HEK293T (cell line): ENCODE data around the gene FBXO40.

Source experiments
- CTCF ChIA-PET: fragments of 350-600 bp; formaldehyde crosslinking; extraction: SDS; loops from one replicate; lab custom pipeline; 2021; ENCODE audit warnings: antibody characterized with exemption, inconsistent platforms; lab: Yijun Ruan, JAX
- POLR2A ChIA-PET: fragments of 350-600 bp; formaldehyde crosslinking; extraction: SDS; loops from one replicate; lab custom pipeline; 2020; ENCODE audit warnings: antibody characterized with exemption, inconsistent platforms; lab: Yijun Ruan, JAX
- DNase-seq: peaks from one replicate; pipeline ENCODE4 v3.0.0; 2012; ENCODE audit warnings: mixed read lengths; ENCODE audit errors: extremely low spot score
- ARNT ChIP-seq: fragments of 450-650 bp; IDR thresholded peaks from 2 replicates; pipeline ENCODE4 v1.6.1; 2017; ENCODE audit warnings: mild to moderate bottlenecking
- BHLHE40 ChIP-seq: fragments of 450-650 bp; IDR thresholded peaks from 2 replicates; pipeline ENCODE4 v1.6.1; 2016; ENCODE audit warnings: mild to moderate bottlenecking, moderate library complexity, borderline replicate concordance
- CTBP1 ChIP-seq: fragments of 450-650 bp; IDR thresholded peaks from 2 replicates; pipeline ENCODE4 v1.6.1; 2016; ENCODE audit warnings: borderline replicate concordance
- ELF4 ChIP-seq: fragments of 450-650 bp; IDR thresholded peaks from 2 replicates; pipeline ENCODE4 v1.6.1; 2017; ENCODE audit warnings: antibody characterized with exemption
- FOXA1 ChIP-seq: fragments of 450-650 bp; IDR thresholded peaks from 2 replicates; pipeline ENCODE4 v1.6.1; 2016; ENCODE audit warnings: mild to moderate bottlenecking
- FOXK2 ChIP-seq: fragments of 450-650 bp; IDR thresholded peaks from 2 replicates; pipeline ENCODE4 v1.6.1; 2016; ENCODE audit warnings: mild to moderate bottlenecking
- FOXM1 ChIP-seq: fragments of 450-650 bp; IDR thresholded peaks from 2 replicates; pipeline ENCODE4 v1.6.1; 2017; ENCODE audit warnings: mild to moderate bottlenecking, borderline replicate concordance
- HDGF ChIP-seq: fragments of 450-650 bp; IDR thresholded peaks from 2 replicates; pipeline ENCODE4 v1.6.1; 2017; ENCODE audit warnings: antibody characterized with exemption, borderline replicate concordance
- L3MBTL2 ChIP-seq: fragments of 450-650 bp; conservative IDR thresholded peaks from 2 replicates; pipeline ENCODE4 v1.6.1; 2016; ENCODE audit warnings: mild to moderate bottlenecking
- LEF1 ChIP-seq: fragments of 450-650 bp; IDR thresholded peaks from 2 replicates; pipeline ENCODE4 v1.6.1; 2017; ENCODE audit warnings: mild to moderate bottlenecking, borderline replicate concordance
- NFRKB ChIP-seq: fragments of 450-650 bp; IDR thresholded peaks from 2 replicates; pipeline ENCODE4 v1.6.1; 2016; ENCODE audit warnings: mild to moderate bottlenecking, moderate library complexity
- PKNOX1 ChIP-seq: fragments of 450-650 bp; IDR thresholded peaks from 2 replicates; pipeline ENCODE4 v1.6.1; 2016
- SP1 ChIP-seq: fragments of 450-650 bp; IDR thresholded peaks from 2 replicates; pipeline ENCODE4 v1.6.1; 2017
- SUZ12 ChIP-seq: fragments of 450-650 bp; IDR thresholded peaks from 2 replicates; pipeline ENCODE4 v1.6.1; 2016; ENCODE audit warnings: mild to moderate bottlenecking
- TARDBP ChIP-seq: fragments of 450-650 bp; IDR thresholded peaks from 2 replicates; pipeline ENCODE4 v1.6.1; 2016
- ZNF384 ChIP-seq: fragments of 450-650 bp; IDR thresholded peaks from 2 replicates; pipeline ENCODE4 v1.6.1; 2016

FBXO40 gene

GRCh38 chr3:121604759-121605158, 11.6 kb downstream of the FBXO40 start:
- TF ChIP-seq ELF4 (no peak), FOXA1 (no peak), ARNT (no peak), HDGF (no peak)
- CTCF ChIA-PET: no interaction called here
- DNase-seq: no peak
- POLR2A ChIA-PET: no interaction called here

- no peak for DNase-seq
- TF ChIP-seq ELF4: no peak
- no peak for TF ChIP-seq HDGF
- TF ChIP-seq BHLHE40: no peak
- no peak for TF ChIP-seq PKNOX1
- no peak for TF ChIP-seq SP1
- TF ChIP-seq FOXM1: no peak
- TF ChIP-seq TARDBP: no peak
- TF ChIP-seq SUZ12: no peak
- POLR2A ChIA-PET: no interaction called here
- CTCF ChIA-PET: no interaction called here
These were observed 12.9 kb downstream of the FBXO40 start for GRCh38 chr3:121606106-121606505.

- DNase-seq: no peak
- TF ChIP-seq PKNOX1 (no peak), FOXA1 (no peak), ARNT (no peak), CTBP1 (no peak), ZNF384 (no peak), TARDBP (no peak), NFRKB (no peak), FOXM1 (no peak), LEF1 (no peak), BHLHE40 (no peak), L3MBTL2 (no peak), SUZ12 (no peak), FOXK2 (no peak), HDGF (no peak), ELF4 (no peak), SP1 (no peak)
- POLR2A ChIA-PET: no interaction called here
- CTCF ChIA-PET: no interaction called here
These were observed 26.5 kb downstream of the FBXO40 start for GRCh38 chr3:121619691-121620090.

- DNase-seq: no peak
- ChIA-PET POLR2A (no interaction called here), CTCF (no interaction called here)
- TF ChIP-seq ZNF384: no peak
- no peak for TF ChIP-seq CTBP1
- TF ChIP-seq SP1: no peak
- TF ChIP-seq HDGF: no peak
- TF ChIP-seq FOXM1: no peak
- no peak for TF ChIP-seq ARNT
- TF ChIP-seq LEF1: no peak
- TF ChIP-seq SUZ12: no peak
- TF ChIP-seq FOXA1: no peak
- no peak for TF ChIP-seq FOXK2
- no peak for TF ChIP-seq NFRKB
These were observed 28.3 kb downstream of the FBXO40 start for GRCh38 chr3:121621491-121621890.

- no peak for TF ChIP-seq NFRKB
- no peak for TF ChIP-seq CTBP1
- no peak for TF ChIP-seq L3MBTL2
- no peak for TF ChIP-seq SP1
- no peak for TF ChIP-seq ARNT
- TF ChIP-seq SUZ12: no peak
- TF ChIP-seq BHLHE40: no peak
- no peak for TF ChIP-seq TARDBP
- no peak for TF ChIP-seq ZNF384
- no peak for TF ChIP-seq FOXM1
- TF ChIP-seq FOXK2: no peak
- TF ChIP-seq HDGF: no peak
- TF ChIP-seq FOXA1: no peak
- no peak for DNase-seq
- ChIA-PET POLR2A (no interaction called here), CTCF (interaction anchor here (0.6 kb wide), 1 partner anchor 769 kb away, joined by 3 read pairs; no protein-coding TSS in a partner anchor)
These were observed 31.1 kb downstream of the FBXO40 start for GRCh38 chr3:121624147-121624899.

- no peak for DNase-seq
- POLR2A ChIA-PET: no interaction called here
- CTCF ChIA-PET: no interaction called here
- no peak for TF ChIP-seq FOXM1
- TF ChIP-seq FOXA1: no peak
- no peak for TF ChIP-seq HDGF
- TF ChIP-seq SP1: no peak
- no peak for TF ChIP-seq NFRKB
- no peak for TF ChIP-seq TARDBP
- no peak for TF ChIP-seq BHLHE40
- no peak for TF ChIP-seq PKNOX1
- no peak for TF ChIP-seq ELF4
- no peak for TF ChIP-seq ZNF384
These were observed 33.3 kb downstream of the FBXO40 start for GRCh38 chr3:121626495-121626894.
